HEK293 (cell line): ENCODE data around the gene PRR22.

Experiments
- BCL11B ChIP-seq: fragments of 450-650 bp; formaldehyde crosslinking; IDR thresholded peaks from 2 replicates; pipeline ENCODE4 v1.5.1; 2016; ENCODE audit warnings: low read depth, missing biosample characterization, missing genetic modification characterization
- HOXC10 ChIP-seq: sonication (generic); formaldehyde crosslinking; IDR thresholded peaks from 2 replicates; pipeline ENCODE4 v1.8.1; 2023; ENCODE audit warnings: mild to moderate bottlenecking, missing genetic modification reagents
- HOXD13 ChIP-seq: sonication (generic); formaldehyde crosslinking; IDR thresholded peaks from 2 replicates; pipeline ENCODE4 v1.8.0; 2022; ENCODE audit warnings: missing genetic modification reagents, borderline replicate concordance
- KLF10 ChIP-seq: fragments of 450-650 bp; IDR thresholded peaks from 2 replicates; pipeline ENCODE4 v1.5.1; 2018; ENCODE audit warnings: missing biosample characterization, mild to moderate bottlenecking, missing genetic modification characterization
- PRDM1 ChIP-seq: fragments of 450-650 bp; formaldehyde crosslinking; IDR thresholded peaks from 2 replicates; pipeline ENCODE4; 2016; ENCODE audit warnings: missing biosample characterization, missing genetic modification characterization
- RBAK ChIP-seq: fragments of 450-650 bp; formaldehyde crosslinking; IDR thresholded peaks from 2 replicates; pipeline ENCODE4 v1.5.1; 2016; ENCODE audit warnings: missing biosample characterization, missing genetic modification characterization
- TRIM28 ChIP-seq: IDR thresholded peaks from 2 replicates; pipeline ENCODE4 v1.6.1; 2011; ENCODE audit warnings: low read length, control low read depth, borderline replicate concordance
- ZBTB1 ChIP-seq: fragments of 450-650 bp; formaldehyde crosslinking; IDR thresholded peaks from 2 replicates; pipeline ENCODE4 v1.5.1; 2016; ENCODE audit warnings: missing biosample characterization, missing genetic modification characterization
- ZBTB21 ChIP-seq: fragments of 450-650 bp; formaldehyde crosslinking; IDR thresholded peaks from 2 replicates; pipeline ENCODE4 v1.5.1; 2017; ENCODE audit warnings: missing biosample characterization, missing genetic modification characterization
- ZEB2 ChIP-seq: fragments of 450-650 bp; formaldehyde crosslinking; IDR thresholded peaks from 2 replicates; pipeline ENCODE4 v1.5.1; 2016; ENCODE audit warnings: missing biosample characterization, missing genetic modification characterization
- ZFP37 ChIP-seq: fragments of 450-650 bp; formaldehyde crosslinking; IDR thresholded peaks from 2 replicates; pipeline ENCODE4 v1.5.1; 2016; ENCODE audit warnings: missing biosample characterization, missing genetic modification characterization
- ZFP69B ChIP-seq: fragments of 450-650 bp; formaldehyde crosslinking; IDR thresholded peaks from 2 replicates; pipeline ENCODE4 v1.5.1; 2016; ENCODE audit warnings: missing biosample characterization, missing genetic modification characterization
- ZNF112 ChIP-seq: fragments of 450-650 bp; formaldehyde crosslinking; IDR thresholded peaks from 2 replicates; pipeline ENCODE4 v1.5.0; 2017; ENCODE audit warnings: missing biosample characterization, missing genetic modification characterization
- ZNF114 ChIP-seq: fragments of 450-650 bp; formaldehyde crosslinking; IDR thresholded peaks from 2 replicates; pipeline ENCODE4 v1.5.0; 2017; ENCODE audit warnings: missing biosample characterization, missing genetic modification characterization
- ZNF121 ChIP-seq: fragments of 450-650 bp; formaldehyde crosslinking; IDR thresholded peaks from 2 replicates; pipeline ENCODE4 v1.5.1; 2016; ENCODE audit warnings: missing biosample characterization, missing genetic modification characterization
- ZNF132 ChIP-seq: fragments of 450-650 bp; formaldehyde crosslinking; IDR thresholded peaks from 2 replicates; pipeline ENCODE4 v1.5.1; 2017; ENCODE audit warnings: missing biosample characterization, missing genetic modification characterization, borderline replicate concordance
- ZNF221 ChIP-seq: fragments of 450-650 bp; formaldehyde crosslinking; IDR thresholded peaks from 2 replicates; pipeline ENCODE4 v1.5.1; 2017; ENCODE audit warnings: missing biosample characterization, missing genetic modification characterization, borderline replicate concordance
- ZNF248 ChIP-seq: fragments of 450-650 bp; formaldehyde crosslinking; IDR thresholded peaks from 2 replicates; pipeline ENCODE4 v1.5.1; 2017; ENCODE audit warnings: missing biosample characterization, missing genetic modification characterization
- ZNF266 ChIP-seq: fragments of 450-650 bp; formaldehyde crosslinking; IDR thresholded peaks from 2 replicates; pipeline ENCODE4 v1.5.1; 2016; ENCODE audit warnings: missing biosample characterization, missing genetic modification characterization, low read depth
- ZNF366 ChIP-seq: fragments of 450-650 bp; formaldehyde crosslinking; conservative IDR thresholded peaks from 2 replicates; pipeline ENCODE4 v1.5.1; 2016; ENCODE audit warnings: missing biosample characterization, missing genetic modification characterization
- ZNF514 ChIP-seq: fragments of 450-650 bp; formaldehyde crosslinking; IDR thresholded peaks from 2 replicates; pipeline ENCODE4 v1.5.1; 2016; ENCODE audit warnings: missing biosample characterization, missing genetic modification characterization
- ZNF585B ChIP-seq: fragments of 450-650 bp; formaldehyde crosslinking; IDR thresholded peaks from 2 replicates; pipeline ENCODE4 v1.5.1; 2016; ENCODE audit warnings: missing biosample characterization, missing genetic modification characterization
- ZNF623 ChIP-seq: fragments of 450-650 bp; formaldehyde crosslinking; IDR thresholded peaks from 2 replicates; pipeline ENCODE4 v1.5.1; 2016; ENCODE audit warnings: missing biosample characterization, missing genetic modification characterization
- ZXDB ChIP-seq: fragments of 450-650 bp; formaldehyde crosslinking; IDR thresholded peaks from 2 replicates; pipeline ENCODE4 v1.5.1; 2016; ENCODE audit warnings: missing biosample characterization, missing genetic modification characterization
- TF ChIP-seq, protein P1 (sequence below): fragments of 450-650 bp; formaldehyde crosslinking; IDR thresholded peaks from 2 replicates; pipeline ENCODE4 v1.5.1; 2016; ENCODE audit warnings: missing biosample characterization, missing genetic modification characterization
- TF ChIP-seq, protein P2 (sequence below): fragments of 450-650 bp; formaldehyde crosslinking; IDR thresholded peaks from 2 replicates; pipeline ENCODE4 v1.5.1; 2016; ENCODE audit warnings: missing biosample characterization, missing genetic modification characterization
- TF ChIP-seq, protein P3 (sequence below): fragments of 450-650 bp; formaldehyde crosslinking; IDR thresholded peaks from 2 replicates; pipeline ENCODE4 v1.5.1; 2017; ENCODE audit warnings: missing biosample characterization, missing genetic modification characterization
- TF ChIP-seq, protein P4 (sequence below): fragments of 450-650 bp; formaldehyde crosslinking; IDR thresholded peaks from 2 replicates; pipeline ENCODE4 v1.5.1; 2016; ENCODE audit warnings: missing biosample characterization, missing genetic modification characterization
- TF ChIP-seq, protein P5 (sequence below): fragments of 450-650 bp; formaldehyde crosslinking; IDR thresholded peaks from 2 replicates; pipeline ENCODE4 v1.5.1; 2017; ENCODE audit warnings: missing biosample characterization, missing genetic modification characterization

PRR22 gene

DNA sequence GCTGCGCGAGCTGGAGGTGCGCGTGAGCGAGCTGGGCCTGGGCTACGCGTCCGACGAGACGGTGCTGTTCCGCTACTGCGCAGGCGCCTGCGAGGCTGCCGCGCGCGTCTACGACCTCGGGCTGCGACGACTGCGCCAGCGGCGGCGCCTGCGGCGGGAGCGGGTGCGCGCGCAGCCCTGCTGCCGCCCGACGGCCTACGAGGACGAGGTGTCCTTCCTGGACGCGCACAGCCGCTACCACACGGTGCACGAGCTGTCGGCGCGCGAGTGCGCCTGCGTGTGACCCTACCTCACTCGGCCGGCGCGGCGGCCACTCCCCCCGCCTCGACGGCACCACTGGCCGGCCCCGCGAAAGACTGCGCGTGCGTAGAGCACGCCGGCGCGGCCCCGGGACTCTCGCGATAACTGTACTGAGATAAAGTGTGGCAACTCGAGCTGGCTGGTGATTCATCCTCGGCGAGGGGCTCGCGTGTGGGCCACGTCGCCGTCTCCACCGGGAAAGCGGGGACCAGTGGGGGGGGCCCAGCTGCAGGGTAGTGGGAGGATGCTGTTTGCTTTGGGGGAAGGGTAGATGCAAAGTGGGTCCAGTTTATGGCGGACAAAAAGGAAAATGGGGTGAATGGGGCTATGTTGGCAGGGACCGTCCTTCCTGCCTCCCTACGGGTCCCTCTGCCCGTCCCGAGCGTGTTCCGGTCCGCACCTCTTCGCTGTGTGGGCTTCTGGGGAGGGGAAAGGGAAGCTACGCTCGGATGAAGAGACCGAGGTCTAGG lies 43.5 kb upstream of the PRR22 start (continued):
- TF ChIP-seq, protein P1, sequence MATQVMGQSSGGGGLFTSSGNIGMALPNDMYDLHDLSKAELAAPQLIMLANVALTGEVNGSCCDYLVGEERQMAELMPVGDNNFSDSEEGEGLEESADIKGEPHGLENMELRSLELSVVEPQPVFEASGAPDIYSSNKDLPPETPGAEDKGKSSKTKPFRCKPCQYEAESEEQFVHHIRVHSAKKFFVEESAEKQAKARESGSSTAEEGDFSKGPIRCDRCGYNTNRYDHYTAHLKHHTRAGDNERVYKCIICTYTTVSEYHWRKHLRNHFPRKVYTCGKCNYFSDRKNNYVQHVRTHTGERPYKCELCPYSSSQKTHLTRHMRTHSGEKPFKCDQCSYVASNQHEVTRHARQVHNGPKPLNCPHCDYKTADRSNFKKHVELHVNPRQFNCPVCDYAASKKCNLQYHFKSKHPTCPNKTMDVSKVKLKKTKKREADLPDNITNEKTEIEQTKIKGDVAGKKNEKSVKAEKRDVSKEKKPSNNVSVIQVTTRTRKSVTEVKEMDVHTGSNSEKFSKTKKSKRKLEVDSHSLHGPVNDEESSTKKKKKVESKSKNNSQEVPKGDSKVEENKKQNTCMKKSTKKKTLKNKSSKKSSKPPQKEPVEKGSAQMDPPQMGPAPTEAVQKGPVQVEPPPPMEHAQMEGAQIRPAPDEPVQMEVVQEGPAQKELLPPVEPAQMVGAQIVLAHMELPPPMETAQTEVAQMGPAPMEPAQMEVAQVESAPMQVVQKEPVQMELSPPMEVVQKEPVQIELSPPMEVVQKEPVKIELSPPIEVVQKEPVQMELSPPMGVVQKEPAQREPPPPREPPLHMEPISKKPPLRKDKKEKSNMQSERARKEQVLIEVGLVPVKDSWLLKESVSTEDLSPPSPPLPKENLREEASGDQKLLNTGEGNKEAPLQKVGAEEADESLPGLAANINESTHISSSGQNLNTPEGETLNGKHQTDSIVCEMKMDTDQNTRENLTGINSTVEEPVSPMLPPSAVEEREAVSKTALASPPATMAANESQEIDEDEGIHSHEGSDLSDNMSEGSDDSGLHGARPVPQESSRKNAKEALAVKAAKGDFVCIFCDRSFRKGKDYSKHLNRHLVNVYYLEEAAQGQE (tag by site-specific recombination): peak; percentile 55
- peak; percentile 69; the same call in 1 of the 2 replicates for TF ChIP-seq ZBTB1 (tag by site-specific recombination)
- no peak for TF ChIP-seq ZNF112 (tag by site-specific recombination)
- no peak for TF ChIP-seq ZFP37 (tag by site-specific recombination)
- TF ChIP-seq, protein P2, sequence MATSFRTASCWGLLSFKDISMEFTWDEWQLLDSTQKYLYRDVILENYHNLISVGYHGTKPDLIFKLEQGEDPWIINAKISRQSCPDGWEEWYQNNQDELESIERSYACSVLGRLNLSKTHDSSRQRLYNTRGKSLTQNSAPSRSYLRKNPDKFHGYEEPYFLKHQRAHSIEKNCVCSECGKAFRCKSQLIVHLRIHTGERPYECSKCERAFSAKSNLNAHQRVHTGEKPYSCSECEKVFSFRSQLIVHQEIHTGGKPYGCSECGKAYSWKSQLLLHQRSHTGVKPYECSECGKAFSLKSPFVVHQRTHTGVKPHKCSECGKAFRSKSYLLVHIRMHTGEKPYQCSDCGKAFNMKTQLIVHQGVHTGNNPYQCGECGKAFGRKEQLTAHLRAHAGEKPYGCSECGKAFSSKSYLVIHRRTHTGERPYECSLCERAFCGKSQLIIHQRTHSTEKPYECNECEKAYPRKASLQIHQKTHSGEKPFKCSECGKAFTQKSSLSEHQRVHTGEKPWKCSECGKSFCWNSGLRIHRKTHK: no peak
- no peak for TF ChIP-seq ZNF514
- no peak for TF ChIP-seq ZNF248 (tag by site-specific recombination)
- TF ChIP-seq ZNF114: no peak
- TF ChIP-seq ZFP69B (tag by site-specific recombination): peak; percentile 92
- TF ChIP-seq ZNF132 (tag by site-specific recombination): no peak
- no peak for TF ChIP-seq ZNF585B (tag by site-specific recombination)
- TF ChIP-seq ZBTB21 (tag by site-specific recombination): no peak
- TF ChIP-seq PRDM1 (tag by site-specific recombination): no peak
- peak; percentile 72 for TF ChIP-seq ZNF121
- TF ChIP-seq ZNF266 (tag by site-specific recombination): no peak
- TF ChIP-seq HOXC10 (CRISPR knock-in tag): no peak
- TF ChIP-seq, protein P3, sequence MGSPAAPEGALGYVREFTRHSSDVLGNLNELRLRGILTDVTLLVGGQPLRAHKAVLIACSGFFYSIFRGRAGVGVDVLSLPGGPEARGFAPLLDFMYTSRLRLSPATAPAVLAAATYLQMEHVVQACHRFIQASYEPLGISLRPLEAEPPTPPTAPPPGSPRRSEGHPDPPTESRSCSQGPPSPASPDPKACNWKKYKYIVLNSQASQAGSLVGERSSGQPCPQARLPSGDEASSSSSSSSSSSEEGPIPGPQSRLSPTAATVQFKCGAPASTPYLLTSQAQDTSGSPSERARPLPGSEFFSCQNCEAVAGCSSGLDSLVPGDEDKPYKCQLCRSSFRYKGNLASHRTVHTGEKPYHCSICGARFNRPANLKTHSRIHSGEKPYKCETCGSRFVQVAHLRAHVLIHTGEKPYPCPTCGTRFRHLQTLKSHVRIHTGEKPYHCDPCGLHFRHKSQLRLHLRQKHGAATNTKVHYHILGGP (tag by site-specific recombination): no peak
- peak; percentile 87 for TF ChIP-seq ZXDB (tag by site-specific recombination)
- 0 out of 2 replicates have a peak, but pooled peaks have one; percentile 19 for TF ChIP-seq ZNF623 (tag by site-specific recombination)
- no peak for TF ChIP-seq ZNF221 (tag by site-specific recombination)
- TF ChIP-seq HOXD13 (CRISPR knock-in tag): no peak
- no peak; the same call in 1 of the 2 replicates for TF ChIP-seq BCL11B (tag by site-specific recombination)
- peak; percentile 96 for TF ChIP-seq ZEB2 (tag by site-specific recombination)
- no peak for TF ChIP-seq TRIM28
- peak; percentile 34; the same call in 1 of the 2 replicates for TF ChIP-seq ZNF366 (tag by site-specific recombination)
- TF ChIP-seq KLF10 (tag by site-specific recombination): peak; percentile 79; the same call in 1 of the 2 replicates
- no peak for TF ChIP-seq RBAK (tag by site-specific recombination)
- TF ChIP-seq, protein P4, sequence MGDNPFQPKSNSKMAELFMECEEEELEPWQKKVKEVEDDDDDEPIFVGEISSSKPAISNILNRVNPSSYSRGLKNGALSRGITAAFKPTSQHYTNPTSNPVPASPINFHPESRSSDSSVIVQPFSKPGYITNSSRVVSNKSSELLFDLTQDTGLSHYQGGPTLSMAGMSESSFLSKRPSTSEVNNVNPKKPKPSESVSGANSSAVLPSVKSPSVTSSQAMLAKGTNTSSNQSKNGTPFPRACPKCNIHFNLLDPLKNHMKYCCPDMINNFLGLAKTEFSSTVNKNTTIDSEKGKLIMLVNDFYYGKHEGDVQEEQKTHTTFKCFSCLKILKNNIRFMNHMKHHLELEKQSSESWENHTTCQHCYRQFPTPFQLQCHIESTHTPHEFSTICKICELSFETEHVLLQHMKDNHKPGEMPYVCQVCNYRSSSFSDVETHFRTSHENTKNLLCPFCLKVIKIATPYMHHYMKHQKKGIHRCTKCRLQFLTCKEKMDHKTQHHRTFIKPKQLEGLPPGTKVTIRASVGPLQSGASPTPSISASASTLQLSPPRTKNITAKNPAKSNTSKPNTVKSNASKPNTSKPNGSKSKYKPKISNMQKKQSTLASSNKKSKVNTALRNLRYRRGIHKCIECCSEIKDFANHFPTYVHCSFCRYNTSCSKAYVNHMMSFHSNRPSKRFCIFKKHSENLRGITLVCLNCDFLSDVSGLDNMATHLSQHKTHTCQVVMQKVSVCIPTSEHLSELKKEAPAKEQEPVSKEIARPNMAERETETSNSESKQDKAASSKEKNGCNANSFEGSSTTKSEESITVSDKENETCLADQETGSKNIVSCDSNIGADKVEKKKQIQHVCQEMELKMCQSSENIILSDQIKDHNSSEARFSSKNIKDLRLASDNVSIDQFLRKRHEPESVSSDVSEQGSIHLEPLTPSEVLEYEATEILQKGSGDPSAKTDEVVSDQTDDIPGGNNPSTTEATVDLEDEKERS (tag by site-specific recombination): no peak
- TF ChIP-seq, protein P5, sequence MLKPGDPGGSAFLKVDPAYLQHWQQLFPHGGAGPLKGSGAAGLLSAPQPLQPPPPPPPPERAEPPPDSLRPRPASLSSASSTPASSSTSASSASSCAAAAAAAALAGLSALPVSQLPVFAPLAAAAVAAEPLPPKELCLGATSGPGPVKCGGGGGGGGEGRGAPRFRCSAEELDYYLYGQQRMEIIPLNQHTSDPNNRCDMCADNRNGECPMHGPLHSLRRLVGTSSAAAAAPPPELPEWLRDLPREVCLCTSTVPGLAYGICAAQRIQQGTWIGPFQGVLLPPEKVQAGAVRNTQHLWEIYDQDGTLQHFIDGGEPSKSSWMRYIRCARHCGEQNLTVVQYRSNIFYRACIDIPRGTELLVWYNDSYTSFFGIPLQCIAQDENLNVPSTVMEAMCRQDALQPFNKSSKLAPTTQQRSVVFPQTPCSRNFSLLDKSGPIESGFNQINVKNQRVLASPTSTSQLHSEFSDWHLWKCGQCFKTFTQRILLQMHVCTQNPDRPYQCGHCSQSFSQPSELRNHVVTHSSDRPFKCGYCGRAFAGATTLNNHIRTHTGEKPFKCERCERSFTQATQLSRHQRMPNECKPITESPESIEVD (tag by site-specific recombination): no peak; the same call in 1 of the 2 replicates
